H1 (cell line): ENCODE data around the gene OR6V1.

Source experiments
- CEBPB ChIP-seq: IDR thresholded peaks from 2 replicates; pipeline ENCODE4 v1.6.1; 2012; ENCODE audit warnings: low read depth, low read length
- CTCF ChIP-seq, 3 experiments: IDR thresholded peaks; 1 replicate in 2 of 3; 2 replicates in 1 of 3; pipeline versions ENCODE4 v1.5.1 to v1.6.1; 2011; ENCODE audit warnings: low read length in 3 of 3, mild to moderate bottlenecking in 3 of 3, inconsistent platforms in 2 of 3, low read depth in 1 of 3, moderate library complexity in 1 of 3; ENCODE audit not compliant: insufficient read depth in 1 of 3; ENCODE audit errors: control extremely low read depth in 1 of 3
- EZH2 ChIP-seq: fragments of 200-600 bp; sonication (generic); IDR thresholded peaks from 2 replicates; pipeline ENCODE4 v1.7.1; 2012; ENCODE audit warnings: low read depth, mild to moderate bottlenecking, moderate library complexity, low read length, inconsistent platforms; ENCODE audit not compliant: severe bottlenecking
- GABPA ChIP-seq: IDR thresholded peaks from 2 replicates; pipeline ENCODE4 v1.6.1; 2011; ENCODE audit warnings: mild to moderate bottlenecking, low read length, moderate library complexity, borderline replicate concordance; ENCODE audit not compliant: insufficient read depth
- MAX ChIP-seq: IDR thresholded peaks from 2 replicates; pipeline ENCODE4 v1.6.1; 2012; ENCODE audit warnings: inconsistent platforms
- POLR2AphosphoS5 ChIP-seq: IDR thresholded peaks from 2 replicates; pipeline ENCODE4 v1.6.1; 2011; ENCODE audit warnings: low read depth, low read length
- SUZ12 ChIP-seq: fragments of 200-600 bp; sonication (generic); IDR thresholded peaks from 2 replicates; pipeline ENCODE4 v1.6.1; 2012; ENCODE audit warnings: mild to moderate bottlenecking, inconsistent platforms, low read length, moderate library complexity, mixed read lengths
- YY1 ChIP-seq: IDR thresholded peaks from 2 replicates; pipeline ENCODE4 v1.6.1; 2011; ENCODE audit warnings: low read depth, mild to moderate bottlenecking, low read length
- TF ChIP-seq, protein P1 (sequence below): IDR thresholded peaks from 2 replicates; pipeline ENCODE4 v1.6.1; 2011; ENCODE audit warnings: low read length, improper control_type of control experiment

DNA sequence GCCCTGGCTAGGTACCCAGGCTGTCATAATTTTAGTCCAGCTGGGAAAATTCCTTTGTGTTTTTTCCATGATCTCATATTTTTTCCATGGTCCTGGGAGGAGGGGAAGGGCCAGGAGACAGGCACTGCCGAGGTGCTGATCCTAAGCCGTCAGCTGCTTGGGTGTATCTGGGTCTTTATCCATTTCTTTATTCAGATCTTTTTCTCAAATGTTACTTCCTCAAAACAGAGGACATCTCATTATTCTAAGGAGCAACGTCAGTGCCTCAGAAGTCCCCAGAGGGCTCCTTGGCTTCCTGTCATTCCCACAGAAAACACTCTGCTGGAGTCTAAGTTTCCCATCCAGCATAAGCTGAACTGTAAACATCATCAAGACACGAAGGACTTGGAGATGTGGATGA lies 2.8 kb upstream of the OR6V1 start:
- no peak for TF ChIP-seq CEBPB
- no peak for TF ChIP-seq POLR2AphosphoS5
- TF ChIP-seq EZH2, result no peak
- no peak for TF ChIP-seq CTCF (IDR thresholded peaks at IDR 0.05; ENCODE audit: control extremely low read depth in 1 of 3, insufficient read depth in 1 of 3, low read depth in 1 of 3, low read length in 3 of 3)
- TF ChIP-seq SUZ12, result no peak
- TF ChIP-seq MAX, result no peak
- TF ChIP-seq, protein P1, sequence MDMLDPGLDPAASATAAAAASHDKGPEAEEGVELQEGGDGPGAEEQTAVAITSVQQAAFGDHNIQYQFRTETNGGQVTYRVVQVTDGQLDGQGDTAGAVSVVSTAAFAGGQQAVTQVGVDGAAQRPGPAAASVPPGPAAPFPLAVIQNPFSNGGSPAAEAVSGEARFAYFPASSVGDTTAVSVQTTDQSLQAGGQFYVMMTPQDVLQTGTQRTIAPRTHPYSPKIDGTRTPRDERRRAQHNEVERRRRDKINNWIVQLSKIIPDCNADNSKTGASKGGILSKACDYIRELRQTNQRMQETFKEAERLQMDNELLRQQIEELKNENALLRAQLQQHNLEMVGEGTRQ, result no peak
- TF ChIP-seq YY1, result no peak
- no peak for TF ChIP-seq GABPA
